Measurements from ENCODE around the gene DCC.
"Not testable (repeated sequence)": the region's sequence is repeated elsewhere in the genome, so short reads cannot be mapped to it uniquely, and the experiment has no call there.

Gene DCC

GRCh38 chr18:52344881-52345280 lies 4.9 kb downstream of the DCC start:
- no peak overlapping the region for H3K4me3 ChIP-seq (ENCODE audit: control insufficient read depth, low read depth, low read length)
- no peak for TF ChIP-seq CTCF (IDR thresholded peaks at IDR 0.05; ENCODE audit: control insufficient read depth, insufficient read depth, low read depth, low read length, missing control alignments)
- DNase-seq (ENCODE audit: low read depth): no peak

GRCh38 chr18:52345428-52345827 lies 5.4 kb downstream of the DCC start:
- no peak for DNase-seq (ENCODE audit: low read depth)
- no peak for TF ChIP-seq CTCF (IDR thresholded peaks at IDR 0.05; ENCODE audit: control insufficient read depth, insufficient read depth, low read depth, low read length, missing control alignments)
- H3K4me3 ChIP-seq (ENCODE audit: control insufficient read depth, low read depth, low read length): no peak overlapping the region

- no peak overlapping the region for H3K4me3 ChIP-seq (ENCODE audit: control insufficient read depth, low read depth, low read length)
- TF ChIP-seq CTCF (IDR thresholded peaks at IDR 0.05; ENCODE audit: control insufficient read depth, insufficient read depth, low read depth, low read length, missing control alignments): no peak
- DNase-seq (ENCODE audit: low read depth): no peak
Measured at GRCh38 chr18:52348209-52348608, 8.2 kb downstream of the DCC start.

- H3K4me3 ChIP-seq (ENCODE audit: control insufficient read depth, low read depth, low read length): no peak overlapping the region
- DNase-seq (ENCODE audit: low read depth): no peak
- TF ChIP-seq CTCF (IDR thresholded peaks at IDR 0.05; ENCODE audit: control insufficient read depth, insufficient read depth, low read depth, low read length, missing control alignments): no peak
Measured at GRCh38 chr18:52349498-52349897, 9.5 kb downstream of the DCC start.

- H3K4me3 ChIP-seq (ENCODE audit: control insufficient read depth, low read depth, low read length): no peak overlapping the region
- no peak for TF ChIP-seq CTCF (IDR thresholded peaks at IDR 0.05; ENCODE audit: control insufficient read depth, insufficient read depth, low read depth, low read length, missing control alignments)
- DNase-seq (ENCODE audit: low read depth): no peak
Measured at GRCh38 chr18:52352920-52353319, 12.9 kb downstream of the DCC start.

- no peak overlapping the region for H3K4me3 ChIP-seq (ENCODE audit: control insufficient read depth, low read depth, low read length)
- DNase-seq (ENCODE audit: low read depth): no peak
- TF ChIP-seq CTCF (IDR thresholded peaks at IDR 0.05; ENCODE audit: control insufficient read depth, insufficient read depth, low read depth, low read length, missing control alignments): no peak
Measured at GRCh38 chr18:52353589-52353988, 13.6 kb downstream of the DCC start.

- no peak for DNase-seq (ENCODE audit: low read depth)
- no peak overlapping the region for H3K4me3 ChIP-seq (ENCODE audit: control insufficient read depth, low read depth, low read length)
- no peak for TF ChIP-seq CTCF (IDR thresholded peaks at IDR 0.05; ENCODE audit: control insufficient read depth, insufficient read depth, low read depth, low read length, missing control alignments)
Measured at GRCh38 chr18:52363861-52364260, 23.9 kb downstream of the DCC start.

- not testable (repeated sequence) for DNase-seq (ENCODE audit: low read depth); H3K4me3 ChIP-seq (ENCODE audit: control insufficient read depth, low read depth, low read length)
Measured at GRCh38 chr18:52366851-52367250, 26.9 kb downstream of the DCC start.
